Measurements from ENCODE around the gene GUCY1A2. TPM values are rescaled to one million over a fixed set of nuclear protein-coding genes. Genes with fewer than 3 reads are reported as not detected.

GUCY1A2 gene
- total RNA-seq, 5 donors from 2014 or later (not counting 1 experiment from before 2014, with no cell fraction given) = 0.03 to 0.18 (median 0.09) TPM

DNA sequence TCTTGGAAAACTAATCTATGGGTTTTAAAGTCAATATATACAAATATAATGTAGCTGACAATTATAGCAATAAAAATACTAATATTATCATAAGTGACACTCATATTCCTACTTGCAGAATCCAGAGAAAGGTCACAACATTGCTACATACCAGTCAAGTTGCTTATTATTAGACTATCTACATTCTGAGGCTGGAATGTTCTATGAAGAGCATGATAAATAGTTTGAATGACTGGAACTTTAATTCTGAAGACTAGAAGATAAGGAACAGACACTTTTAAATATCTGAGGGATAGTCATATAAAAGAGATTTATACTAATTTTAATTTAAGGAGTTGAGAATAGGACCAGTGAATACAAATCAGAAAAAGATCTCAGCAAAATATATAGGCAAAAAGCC lies 146.0 kb downstream of the GUCY1A2 start:
- Histone ChIP-seq H3K27me3 (replicated peaks in 1 of 2; ENCODE audit: control insufficient read depth in 2 of 2, extremely low read depth in 1 of 2, insufficient read depth in 2 of 2, low read length in 1 of 2) (no peaks in the 10 kb centered on the region), H3K4me1 (ENCODE audit: control insufficient read depth in 1 of 2, extremely low read depth in 1 of 2, insufficient read depth in 2 of 2, low read length in 2 of 2) (no peaks in the 10 kb centered on the region), H3K9me3 (no peaks in the 10 kb centered on the region), H3K4me3 (ENCODE audit: control insufficient read depth in 1 of 2, extremely low read depth in 1 of 2, low read length in 1 of 2) (no peak overlapping the region), H3K36me3 (ENCODE audit: control insufficient read depth in 2 of 2, extremely low read depth in 1 of 2, insufficient read depth in 1 of 2, low read length in 1 of 2) (no peaks in the 10 kb centered on the region), H3K27ac (ENCODE audit: low read length) (no peak overlapping the region)
- no peak for ATAC-seq (replicated peaks in 1 of 4)
- Mint-ChIP-seq H3K9me3 (peaks cover 10 to 25% (median 17%) of the 10 kb centered on the region in 3 donors), H3K36me3 (no peaks in the 10 kb centered on the region), H3K27me3 (no peaks in the 10 kb centered on the region), H3K4me1 (no peaks in the 10 kb centered on the region), H3K4me3 (no peak overlapping the region), H3K27ac (no peak overlapping the region)
- ChIA-PET POLR2A (no interaction called here), CTCF (no interaction called here)
- DNase-seq = no peak

DNA sequence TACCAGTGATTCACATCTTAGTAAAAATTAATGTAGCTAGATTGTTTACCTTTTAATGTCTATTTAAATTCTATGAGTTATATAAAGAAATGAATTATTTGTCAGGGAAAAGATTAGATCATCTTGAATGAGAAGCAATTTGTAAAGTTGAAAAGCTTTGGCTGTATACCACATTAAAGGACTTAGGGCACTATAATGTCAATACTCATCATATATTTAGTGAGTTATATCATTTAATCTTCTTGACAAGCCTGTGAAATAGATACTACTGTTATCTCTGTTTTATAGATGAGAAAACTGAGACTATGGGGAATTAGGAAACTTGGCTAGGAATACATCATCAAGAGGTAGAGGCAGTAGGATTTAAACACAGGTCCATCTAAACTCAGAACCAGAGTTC lies 160.1 kb downstream of the GUCY1A2 start:
- no peak overlapping the region for H3K27ac ChIP-seq (ENCODE audit: low read length)
- H3K27me3 Mint-ChIP-seq = no peaks in the 10 kb centered on the region
- no peak overlapping the region for H3K27ac Mint-ChIP-seq
- no peaks in the 10 kb centered on the region for H3K4me1 ChIP-seq (ENCODE audit: control insufficient read depth in 1 of 2, extremely low read depth in 1 of 2, insufficient read depth in 2 of 2, low read length in 2 of 2)
- H3K27me3 ChIP-seq (replicated peaks in 1 of 2; ENCODE audit: control insufficient read depth in 2 of 2, extremely low read depth in 1 of 2, insufficient read depth in 2 of 2, low read length in 1 of 2) = no peaks in the 10 kb centered on the region
- no peaks in the 10 kb centered on the region for H3K36me3 ChIP-seq (ENCODE audit: control insufficient read depth in 2 of 2, extremely low read depth in 1 of 2, insufficient read depth in 1 of 2, low read length in 1 of 2)
- POLR2A ChIA-PET = no interaction called here
- ATAC-seq (replicated peaks in 1 of 4) = no peak
- no peaks in the 10 kb centered on the region for H3K4me1 Mint-ChIP-seq
- no peak for DNase-seq
- no peak overlapping the region for H3K4me3 Mint-ChIP-seq
- no peaks in the 10 kb centered on the region for H3K36me3 Mint-ChIP-seq
- H3K4me3 ChIP-seq (ENCODE audit: control insufficient read depth in 1 of 2, extremely low read depth in 1 of 2, low read length in 1 of 2) = no peak overlapping the region
- CTCF ChIA-PET = no interaction called here
- peaks cover 21 to 29% (median 29%) of the 10 kb centered on the region in 3 donors for H3K9me3 Mint-ChIP-seq
- no peaks in the 10 kb centered on the region for H3K9me3 ChIP-seq

GRCh38 chr11:106856566-106856965 lies 161.7 kb downstream of the GUCY1A2 start:
- H3K4me1 Mint-ChIP-seq = no peaks in the 10 kb centered on the region
- ATAC-seq (replicated peaks in 1 of 4) = no peak
- Histone ChIP-seq H3K36me3 (ENCODE audit: control insufficient read depth in 2 of 2, extremely low read depth in 1 of 2, insufficient read depth in 1 of 2, low read length in 1 of 2) (no peaks in the 10 kb centered on the region), H3K4me1 (ENCODE audit: control insufficient read depth in 1 of 2, extremely low read depth in 1 of 2, insufficient read depth in 2 of 2, low read length in 2 of 2) (no peaks in the 10 kb centered on the region), H3K27me3 (replicated peaks in 1 of 2; ENCODE audit: control insufficient read depth in 2 of 2, extremely low read depth in 1 of 2, insufficient read depth in 2 of 2, low read length in 1 of 2) (no peaks in the 10 kb centered on the region), H3K4me3 (ENCODE audit: control insufficient read depth in 1 of 2, extremely low read depth in 1 of 2, low read length in 1 of 2) (no peak overlapping the region), H3K27ac (ENCODE audit: low read length) (no peak overlapping the region), H3K9me3 (no peaks in the 10 kb centered on the region)
- H3K4me3 Mint-ChIP-seq = no peak overlapping the region
- 36% methylated on average over 3 of the region's 3 CpGs for WGBS (ENCODE audit: insufficient coverage)
- H3K27me3 Mint-ChIP-seq = no peaks in the 10 kb centered on the region
- H3K36me3 Mint-ChIP-seq = no peaks in the 10 kb centered on the region
- DNase-seq = no peak
- peaks cover 29 to 41% (median 38%) of the 10 kb centered on the region in 3 donors for H3K9me3 Mint-ChIP-seq
- ChIA-PET CTCF (no interaction called here), POLR2A (no interaction called here)
- H3K27ac Mint-ChIP-seq = no peak overlapping the region

GRCh38 chr11:106854429-106854828 lies 163.8 kb downstream of the GUCY1A2 start:
- H3K4me3 Mint-ChIP-seq = no peak overlapping the region
- H3K9me3 Mint-ChIP-seq = peaks cover 31 to 56% (median 39%) of the 10 kb centered on the region in 3 donors
- Histone ChIP-seq H3K27me3 (replicated peaks in 1 of 2; ENCODE audit: control insufficient read depth in 2 of 2, extremely low read depth in 1 of 2, insufficient read depth in 2 of 2, low read length in 1 of 2) (no peaks in the 10 kb centered on the region), H3K36me3 (ENCODE audit: control insufficient read depth in 2 of 2, extremely low read depth in 1 of 2, insufficient read depth in 1 of 2, low read length in 1 of 2) (no peaks in the 10 kb centered on the region), H3K9me3 (no peaks in the 10 kb centered on the region), H3K4me1 (ENCODE audit: control insufficient read depth in 1 of 2, extremely low read depth in 1 of 2, insufficient read depth in 2 of 2, low read length in 2 of 2) (no peaks in the 10 kb centered on the region), H3K27ac (ENCODE audit: low read length) (no peak overlapping the region), H3K4me3 (ENCODE audit: control insufficient read depth in 1 of 2, extremely low read depth in 1 of 2, low read length in 1 of 2) (no peak overlapping the region)
- WGBS (ENCODE audit: insufficient coverage) = 87% methylated on average over 5 of the region's 7 CpGs
- no peaks in the 10 kb centered on the region for H3K27me3 Mint-ChIP-seq
- no peak overlapping the region for H3K27ac Mint-ChIP-seq
- no peaks in the 10 kb centered on the region for H3K4me1 Mint-ChIP-seq
- POLR2A ChIA-PET = no interaction called here
- no peak for ATAC-seq (replicated peaks in 1 of 4)
- no peak for DNase-seq
- CTCF ChIA-PET = no interaction called here
- H3K36me3 Mint-ChIP-seq = no peaks in the 10 kb centered on the region

DNA sequence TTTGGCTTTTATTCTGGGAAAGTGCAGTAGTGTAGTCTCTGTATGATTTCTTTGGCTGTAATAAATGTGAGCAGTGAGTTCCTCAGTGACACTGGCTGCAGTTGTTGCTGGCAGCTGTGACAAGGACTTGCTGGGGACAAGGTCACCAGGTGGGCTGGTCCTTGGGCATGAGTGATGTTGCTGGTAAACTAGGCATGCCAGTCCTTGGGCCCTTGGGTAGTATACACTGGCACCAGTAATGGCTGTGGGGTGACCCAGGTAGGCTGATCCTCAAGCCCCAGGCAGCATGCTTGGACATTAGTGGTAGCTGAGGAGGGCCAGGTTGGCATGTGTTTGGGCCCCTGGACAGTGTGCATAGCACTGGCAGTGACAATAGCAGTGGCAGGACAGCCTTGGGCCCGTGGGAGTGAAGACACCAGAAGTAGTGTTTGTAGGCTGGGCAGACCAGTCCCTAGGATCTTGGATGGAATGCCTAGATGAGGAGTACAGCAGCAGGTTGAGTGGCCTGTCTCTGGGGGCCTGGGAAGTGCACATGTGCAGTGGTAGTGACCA lies 164.3 kb downstream of the GUCY1A2 start:
- no peak overlapping the region for H3K4me3 Mint-ChIP-seq
- H3K36me3 Mint-ChIP-seq = no peaks in the 10 kb centered on the region
- no peak overlapping the region for H3K27ac Mint-ChIP-seq

GRCh38 chr11:106852779-106853178 lies 165.5 kb downstream of the GUCY1A2 start:
- H3K27ac ChIP-seq (ENCODE audit: low read length) = no peak overlapping the region
- no peak overlapping the region for H3K4me3 Mint-ChIP-seq
- ChIA-PET POLR2A (no interaction called here), CTCF (no interaction called here)
- H3K27ac Mint-ChIP-seq = no peak overlapping the region
- no peak overlapping the region for H3K4me3 ChIP-seq (ENCODE audit: control insufficient read depth in 1 of 2, extremely low read depth in 1 of 2, low read length in 1 of 2)
- H3K27me3 Mint-ChIP-seq = no peaks in the 10 kb centered on the region
- H3K27me3 ChIP-seq (replicated peaks in 1 of 2; ENCODE audit: control insufficient read depth in 2 of 2, extremely low read depth in 1 of 2, insufficient read depth in 2 of 2, low read length in 1 of 2) = no peaks in the 10 kb centered on the region
- no peak for ATAC-seq (replicated peaks in 1 of 4)
- no peaks in the 10 kb centered on the region for H3K9me3 ChIP-seq
- no peaks in the 10 kb centered on the region for H3K4me1 Mint-ChIP-seq
- peaks cover 31 to 56% (median 39%) of the 10 kb centered on the region in 3 donors for H3K9me3 Mint-ChIP-seq
- no peaks in the 10 kb centered on the region for H3K36me3 ChIP-seq (ENCODE audit: control insufficient read depth in 2 of 2, extremely low read depth in 1 of 2, insufficient read depth in 1 of 2, low read length in 1 of 2)
- H3K4me1 ChIP-seq (ENCODE audit: control insufficient read depth in 1 of 2, extremely low read depth in 1 of 2, insufficient read depth in 2 of 2, low read length in 2 of 2) = no peaks in the 10 kb centered on the region
- no peaks in the 10 kb centered on the region for H3K36me3 Mint-ChIP-seq
- DNase-seq = no peak

More for the DNA sequence above, 164.3 kb downstream of the GUCY1A2 start:
- WGBS (ENCODE audit: insufficient coverage) = 56% methylated on average over 1 of the region's 1 CpG
- Histone ChIP-seq H3K27me3 (replicated peaks in 1 of 2; ENCODE audit: control insufficient read depth in 2 of 2, extremely low read depth in 1 of 2, insufficient read depth in 2 of 2, low read length in 1 of 2) (no peaks in the 10 kb centered on the region), H3K27ac (ENCODE audit: low read length) (no peak overlapping the region), H3K4me1 (ENCODE audit: control insufficient read depth in 1 of 2, extremely low read depth in 1 of 2, insufficient read depth in 2 of 2, low read length in 2 of 2) (no peaks in the 10 kb centered on the region), H3K36me3 (ENCODE audit: control insufficient read depth in 2 of 2, extremely low read depth in 1 of 2, insufficient read depth in 1 of 2, low read length in 1 of 2) (no peaks in the 10 kb centered on the region), H3K9me3 (no peaks in the 10 kb centered on the region), H3K4me3 (ENCODE audit: control insufficient read depth in 1 of 2, extremely low read depth in 1 of 2, low read length in 1 of 2) (no peak overlapping the region)
- DNase-seq (no peak), ATAC-seq (replicated peaks in 1 of 4) (no peak)
- peaks cover 31 to 56% (median 39%) of the 10 kb centered on the region in 3 donors for H3K9me3 Mint-ChIP-seq
- no peaks in the 10 kb centered on the region for H3K27me3 Mint-ChIP-seq
- ChIA-PET POLR2A (no interaction called here), CTCF (no interaction called here)
- no peaks in the 10 kb centered on the region for H3K4me1 Mint-ChIP-seq

- POLR2A ChIA-PET = no interaction called here
- Mint-ChIP-seq H3K9me3 (peaks cover 24 to 58% (median 27%) of the 10 kb centered on the region in 3 donors), H3K27me3 (no peaks in the 10 kb centered on the region), H3K36me3 (no peaks in the 10 kb centered on the region), H3K4me3 (no peak overlapping the region), H3K4me1 (no peaks in the 10 kb centered on the region), H3K27ac (no peak overlapping the region)
- H3K4me1 ChIP-seq (ENCODE audit: control insufficient read depth in 1 of 2, extremely low read depth in 1 of 2, insufficient read depth in 2 of 2, low read length in 2 of 2) = no peaks in the 10 kb centered on the region
- H3K36me3 ChIP-seq (ENCODE audit: control insufficient read depth in 2 of 2, extremely low read depth in 1 of 2, insufficient read depth in 1 of 2, low read length in 1 of 2) = no peaks in the 10 kb centered on the region
- no peak overlapping the region for H3K4me3 ChIP-seq (ENCODE audit: control insufficient read depth in 1 of 2, extremely low read depth in 1 of 2, low read length in 1 of 2)
- H3K9me3 ChIP-seq = no peaks in the 10 kb centered on the region
- H3K27ac ChIP-seq (ENCODE audit: low read length) = no peak overlapping the region
- no peak for DNase-seq
- H3K27me3 ChIP-seq (replicated peaks in 1 of 2; ENCODE audit: control insufficient read depth in 2 of 2, extremely low read depth in 1 of 2, insufficient read depth in 2 of 2, low read length in 1 of 2) = no peaks in the 10 kb centered on the region
- CTCF ChIA-PET = no interaction called here
- ATAC-seq (replicated peaks in 1 of 4) = no peak
These were observed 169.8 kb downstream of the GUCY1A2 start for GRCh38 chr11:106848526-106848925.
